ENCODE data around the gene STAC. TPM values are rescaled to one million over a fixed set of nuclear protein-coding genes. Genes with fewer than 3 reads are reported as not detected.

STAC gene
- total and polyA plus RNA-seq, 2 donors (not counting 3 experiments of a cell fraction or from before 2014, with no cell fraction given), result 0.03 to 0.88 TPM

- Histone ChIP-seq H3K4me2 (ENCODE audit: insufficient read depth, low read length) (no peak overlapping the region), H3K36me3 (ENCODE audit: control insufficient read depth in 2 of 2, extremely low read depth in 1 of 2, insufficient read depth in 2 of 2, low read length in 2 of 2) (no peaks in the 10 kb centered on the region), H3K27ac (ENCODE audit: insufficient read depth, low read depth, low read length) (no peak overlapping the region), H3K27me3 (ENCODE audit: control insufficient read depth in 2 of 2, insufficient read depth in 2 of 2, low read length in 2 of 2) (no peaks in the 10 kb centered on the region), H3K79me2 (ENCODE audit: control insufficient read depth, insufficient read depth, low read length) (no peaks in the 10 kb centered on the region), H4K20me1 (replicated peaks; ENCODE audit: control insufficient read depth, extremely low read depth, insufficient read depth, low read length) (no peaks in the 10 kb centered on the region), H3K9ac (replicated peaks; ENCODE audit: extremely low read depth, insufficient read depth, low read length) (no peak overlapping the region), H3K9me1 (replicated peaks; ENCODE audit: control insufficient read depth, extremely low read depth, insufficient read depth, low read length) (no peaks in the 10 kb centered on the region), H3K9me3 (replicated peaks; ENCODE audit: control insufficient read depth, insufficient read depth, low read length) (no peaks in the 10 kb centered on the region), H3K4me1 (ENCODE audit: control insufficient read depth, extremely low read depth, insufficient read depth, low read length) (no peaks in the 10 kb centered on the region), H2AFZ (ENCODE audit: low read depth, low read length) (no peak overlapping the region), H3K4me3 (replicated peaks in 1 of 3; ENCODE audit: insufficient read depth in 1 of 3, low read depth in 1 of 3, low read length in 3 of 3) (no peak overlapping the region)
- no peak for TF ChIP-seq GATA2 (IDR thresholded peaks at IDR 0.05; ENCODE audit: insufficient read depth, insufficient read length, low read depth, low read length)
- TF ChIP-seq FOS (IDR thresholded peaks at IDR 0.05; ENCODE audit: borderline replicate concordance, insufficient read depth, low read length), result no peak
- no peak for TF ChIP-seq MAX (IDR thresholded peaks at IDR 0.05; ENCODE audit: insufficient read depth, insufficient read length)
- TF ChIP-seq JUN (IDR thresholded peaks at IDR 0.05; ENCODE audit: borderline replicate concordance, insufficient read depth, insufficient read length, low read depth), result no peak
- TF ChIP-seq, protein P1, sequence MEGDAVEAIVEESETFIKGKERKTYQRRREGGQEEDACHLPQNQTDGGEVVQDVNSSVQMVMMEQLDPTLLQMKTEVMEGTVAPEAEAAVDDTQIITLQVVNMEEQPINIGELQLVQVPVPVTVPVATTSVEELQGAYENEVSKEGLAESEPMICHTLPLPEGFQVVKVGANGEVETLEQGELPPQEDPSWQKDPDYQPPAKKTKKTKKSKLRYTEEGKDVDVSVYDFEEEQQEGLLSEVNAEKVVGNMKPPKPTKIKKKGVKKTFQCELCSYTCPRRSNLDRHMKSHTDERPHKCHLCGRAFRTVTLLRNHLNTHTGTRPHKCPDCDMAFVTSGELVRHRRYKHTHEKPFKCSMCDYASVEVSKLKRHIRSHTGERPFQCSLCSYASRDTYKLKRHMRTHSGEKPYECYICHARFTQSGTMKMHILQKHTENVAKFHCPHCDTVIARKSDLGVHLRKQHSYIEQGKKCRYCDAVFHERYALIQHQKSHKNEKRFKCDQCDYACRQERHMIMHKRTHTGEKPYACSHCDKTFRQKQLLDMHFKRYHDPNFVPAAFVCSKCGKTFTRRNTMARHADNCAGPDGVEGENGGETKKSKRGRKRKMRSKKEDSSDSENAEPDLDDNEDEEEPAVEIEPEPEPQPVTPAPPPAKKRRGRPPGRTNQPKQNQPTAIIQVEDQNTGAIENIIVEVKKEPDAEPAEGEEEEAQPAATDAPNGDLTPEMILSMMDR (IDR thresholded peaks at IDR 0.05; ENCODE audit: extremely low read depth in 1 of 2, insufficient read depth in 1 of 2, low read depth in 1 of 2, low read length in 2 of 2), result no peak
- no peak for TF ChIP-seq POLR2AphosphoS5 (IDR thresholded peaks at IDR 0.05; ENCODE audit: insufficient read depth, low read depth, low read length)
- no peak for TF ChIP-seq MYC (IDR thresholded peaks at IDR 0.05; ENCODE audit: low read depth, low read length)
- no peak for TF ChIP-seq EZH2 (IDR thresholded peaks at IDR 0.05; ENCODE audit: borderline replicate concordance, low read depth, low read length, severe bottlenecking)
- TF ChIP-seq POLR2A (IDR thresholded peaks at IDR 0.05; ENCODE audit: low read depth, low read length), result no peak
- ChIA-PET CTCF (no interaction called here), POLR2A (no interaction called here)
- BruUV-seq (replicated peaks), result no TSS peak
- DNase-seq (ENCODE audit: low read depth, low spot score) (no peak), FAIRE-seq (no peak)
- dilution Hi-C loops (cut with MboI; ENCODE audit: extremely low pct_ligation_motif_present, low sequenced_read_pairs) (no loop called here), intact Hi-C loops (cut with micrococcal nuclease) (no loop called here)
Measured at GRCh38 chr3:36519682-36520081, 139.4 kb downstream of the STAC start.

All from endothelial cell of umbilical vein (primary cell).